HT-29 (cell line): ENCODE measurements around the gene KLK5. TPM values are rescaled to one million over a fixed set of nuclear protein-coding genes. Genes with fewer than 3 reads are reported as not detected.
"Not testable (repeated sequence)": the region's sequence is repeated elsewhere in the genome, so short reads cannot be mapped to it uniquely, and the experiment has no call there.

Experiments
- DNase-seq: peaks from one replicate; pipeline ENCODE4 v3.0.0-alpha.2; 2015; ENCODE audit warnings: low spot score
- total RNA-seq: library from RNA; depleted of rRNA; stranded (reverse); fragments of >200 nt; shearing (Covaris generic); gene quantifications from 2 replicates; pipeline ENCODE4 v1.2.3, GENCODE V29; 2014

Gene KLK5
- total RNA-seq, 1 experiment from 2014 or later, result 0.08 TPM

DNA sequence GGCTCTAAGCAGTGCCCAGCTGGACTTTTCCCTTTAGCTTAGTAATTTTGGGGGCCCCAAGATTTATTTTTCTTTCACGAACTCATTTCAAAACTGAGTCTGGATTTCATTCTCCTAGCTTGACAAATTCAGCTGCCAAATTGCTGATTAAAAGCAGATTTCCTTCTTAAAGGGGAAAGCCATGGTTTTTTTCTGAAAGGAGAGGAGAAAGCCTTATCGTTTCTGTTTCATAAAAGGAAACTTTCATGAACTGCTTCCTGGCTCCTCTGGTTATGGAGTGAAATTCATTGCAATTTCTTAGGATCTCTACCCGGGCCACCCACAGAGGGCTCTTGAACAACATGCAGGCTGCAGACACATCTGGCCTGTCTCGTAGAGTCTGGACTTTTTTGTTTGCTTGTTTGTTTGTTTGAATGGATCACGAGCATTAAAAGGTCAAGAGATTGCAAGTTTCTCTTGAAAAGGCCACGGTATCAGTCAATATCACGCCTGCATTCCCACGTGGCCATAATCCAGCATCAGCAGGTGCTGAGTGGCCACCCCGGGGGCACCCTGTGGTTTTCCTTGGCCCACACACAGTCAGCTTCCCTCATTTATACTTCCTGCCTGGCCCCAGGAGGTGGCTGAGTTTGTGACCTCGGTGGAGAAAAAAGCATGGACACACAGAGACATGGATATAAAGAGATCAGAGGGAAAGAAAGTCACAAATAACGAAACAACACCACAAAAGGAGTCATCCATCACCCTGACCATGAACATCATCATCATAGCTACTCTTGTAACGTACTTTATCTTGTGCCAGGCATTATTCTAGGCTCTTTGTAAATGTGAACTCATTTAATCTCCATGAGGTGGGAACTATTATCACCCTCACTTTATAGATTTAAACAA lies 31.2 kb downstream of the KLK5 start:
- DNase-seq, result no peak

DNA sequence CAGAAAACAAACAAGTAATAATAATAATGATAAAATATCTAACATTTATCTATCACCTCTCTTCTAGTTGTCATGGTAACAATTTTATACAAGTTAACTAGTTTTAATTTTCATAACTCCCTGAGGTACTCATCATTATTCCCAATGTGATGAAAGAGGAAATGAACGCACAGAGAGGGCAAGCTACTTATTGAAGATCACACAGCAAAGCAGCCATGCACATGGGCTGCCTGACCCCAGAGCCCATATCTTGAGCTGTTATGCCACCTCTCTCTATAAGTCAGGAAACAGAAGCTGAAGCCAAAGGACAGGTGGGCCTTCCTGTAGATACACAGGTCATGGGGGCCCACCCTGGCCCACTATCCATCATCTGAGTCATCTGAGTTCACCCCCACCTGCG lies 36.8 kb downstream of the KLK5 start:
- no peak for DNase-seq

DNA sequence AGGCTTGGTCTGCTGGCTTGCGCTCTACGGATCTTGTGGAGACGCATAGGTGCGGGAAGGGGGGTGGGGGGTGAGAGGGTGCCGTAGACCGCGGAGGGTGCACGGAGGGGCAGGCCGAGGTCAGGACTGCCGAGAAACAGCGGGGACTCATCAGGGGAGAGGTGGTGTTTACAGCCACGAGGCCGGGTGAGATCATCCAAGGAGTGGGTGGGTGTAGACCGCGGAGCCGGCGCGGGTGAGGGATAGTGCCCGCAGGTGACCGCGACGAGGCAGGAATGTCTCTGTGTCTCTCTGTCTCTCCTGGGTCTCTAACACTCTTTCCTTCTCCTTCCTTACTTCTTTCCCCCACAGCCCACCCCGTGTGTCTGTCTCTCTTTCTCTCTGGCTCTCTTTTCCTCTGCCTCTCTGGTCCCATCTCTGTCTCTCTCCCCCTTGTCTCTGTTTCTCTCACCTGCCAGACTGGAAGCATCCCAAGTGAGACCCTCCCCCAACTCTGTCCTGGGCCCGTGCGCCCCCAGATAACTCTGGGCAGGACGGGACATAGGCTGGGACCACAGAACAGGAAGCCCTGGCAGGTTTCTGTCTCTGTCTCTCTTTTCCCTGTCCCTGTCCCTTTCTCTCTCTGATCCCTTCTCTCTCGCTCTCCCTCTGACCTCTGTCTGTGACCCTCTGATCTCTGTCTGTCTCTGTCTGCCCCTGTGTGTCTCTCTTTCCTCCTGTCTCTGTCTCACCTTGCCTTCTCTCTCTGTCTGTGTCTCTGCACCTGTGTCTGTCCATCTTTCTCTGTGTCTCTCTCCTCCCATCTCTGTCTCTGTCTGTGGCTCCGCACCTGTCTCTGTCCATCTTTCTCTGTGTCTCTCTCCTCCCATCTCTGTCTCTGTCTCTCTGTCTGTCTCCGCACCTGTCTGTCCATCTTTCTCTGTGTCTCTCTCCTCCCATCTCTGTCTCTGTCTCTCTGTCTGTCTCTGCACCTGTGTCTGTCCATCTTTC lies 39.8 kb downstream of the KLK5 start:
- no peak for DNase-seq

DNA sequence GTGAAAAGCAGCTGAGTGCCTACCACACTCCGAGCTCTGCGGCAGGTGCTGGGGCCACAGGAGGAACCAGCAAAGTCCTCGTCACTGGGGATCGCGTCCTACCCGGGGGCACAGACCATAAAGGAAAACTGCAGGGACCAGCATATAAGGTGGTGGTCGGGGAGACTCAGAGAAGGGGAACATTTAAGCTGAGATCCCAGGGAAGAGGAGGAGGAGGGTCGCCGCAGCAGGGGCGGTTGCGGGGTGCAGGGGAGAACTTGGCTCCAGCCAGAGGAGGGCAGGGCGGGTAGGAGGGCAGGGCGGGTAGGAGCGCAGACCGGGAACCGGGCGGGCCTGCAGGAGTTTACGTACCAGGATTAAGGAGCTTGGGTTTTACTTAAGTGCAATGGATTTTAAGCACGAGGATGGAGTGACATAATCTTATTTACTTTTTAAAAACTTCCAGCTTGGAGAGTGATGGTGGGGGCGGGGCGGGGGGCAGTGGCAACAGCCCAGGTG lies 40.7 kb downstream of the KLK5 start:
- no peak for DNase-seq

DNA sequence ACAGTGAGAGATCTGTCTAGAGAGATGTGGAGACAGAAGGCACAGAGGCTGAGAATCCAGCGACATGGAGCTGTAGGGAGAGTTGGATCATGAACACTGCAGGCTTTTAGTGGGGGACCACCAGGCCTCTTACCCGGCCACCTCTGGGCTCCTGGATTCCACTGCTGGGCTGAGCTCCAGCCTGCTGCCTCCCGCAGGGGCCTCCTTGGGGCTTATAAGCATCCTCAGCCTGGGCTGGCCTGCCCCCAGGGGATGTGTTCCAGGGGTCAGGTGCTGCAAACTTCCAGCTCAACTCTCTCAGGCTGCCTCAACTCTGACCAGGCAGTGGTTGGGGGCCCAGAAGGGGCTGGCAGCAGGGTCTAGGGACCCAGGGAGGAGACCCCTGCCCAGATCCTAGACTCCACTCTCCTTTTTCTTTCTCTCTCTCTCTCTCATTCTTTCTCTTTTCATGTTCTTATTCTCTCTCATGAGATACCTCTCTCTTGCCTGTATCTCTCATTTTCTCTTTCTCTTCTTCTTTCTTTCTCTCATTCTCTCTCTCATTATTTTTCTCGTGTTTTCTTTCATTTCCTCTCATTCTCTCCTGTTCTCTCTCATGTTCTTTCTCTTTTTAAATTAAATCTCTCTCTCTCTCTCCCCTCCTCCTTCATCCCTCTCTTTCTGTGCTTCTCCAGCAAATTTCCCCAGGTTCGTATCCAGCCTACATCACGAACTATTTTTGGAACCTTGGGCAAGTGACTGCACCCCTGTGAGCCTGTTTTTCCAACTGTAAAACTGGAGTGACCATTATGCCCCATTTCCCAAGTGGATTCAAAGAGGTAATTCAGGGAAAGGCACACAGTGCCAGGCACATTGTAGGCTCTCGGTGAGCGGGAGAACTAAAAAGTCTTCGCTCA lies 41.4 kb downstream of the KLK5 start, which contains the start of gene KLK4:
KLK4 (minus strand) TSS at position 190 of the 896 bp plus-strand sequence. CDS start 657 bp downstream, outside the sequence.
- DNase-seq, result no peak

DNA sequence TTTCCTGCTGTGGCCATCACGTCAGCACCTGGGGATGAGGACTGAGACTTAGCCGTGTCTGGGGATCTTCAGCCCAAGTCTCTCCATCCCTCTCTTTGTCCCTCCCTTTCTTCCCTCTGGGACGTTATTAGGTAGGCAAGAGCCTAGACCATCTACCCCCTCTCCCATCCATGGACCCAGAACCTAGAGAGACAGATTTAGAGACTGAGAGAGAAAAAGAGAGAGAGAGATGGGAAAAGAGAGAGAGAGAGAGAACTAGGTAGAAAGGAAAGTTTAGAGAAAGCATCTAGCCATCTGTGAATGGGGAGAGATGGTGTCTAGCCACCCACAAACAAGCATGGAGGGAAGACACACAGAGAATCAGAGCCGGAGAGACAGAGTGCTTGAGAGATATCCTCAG lies 42.1 kb downstream of the KLK5 start:
- DNase-seq, result no peak

DNA sequence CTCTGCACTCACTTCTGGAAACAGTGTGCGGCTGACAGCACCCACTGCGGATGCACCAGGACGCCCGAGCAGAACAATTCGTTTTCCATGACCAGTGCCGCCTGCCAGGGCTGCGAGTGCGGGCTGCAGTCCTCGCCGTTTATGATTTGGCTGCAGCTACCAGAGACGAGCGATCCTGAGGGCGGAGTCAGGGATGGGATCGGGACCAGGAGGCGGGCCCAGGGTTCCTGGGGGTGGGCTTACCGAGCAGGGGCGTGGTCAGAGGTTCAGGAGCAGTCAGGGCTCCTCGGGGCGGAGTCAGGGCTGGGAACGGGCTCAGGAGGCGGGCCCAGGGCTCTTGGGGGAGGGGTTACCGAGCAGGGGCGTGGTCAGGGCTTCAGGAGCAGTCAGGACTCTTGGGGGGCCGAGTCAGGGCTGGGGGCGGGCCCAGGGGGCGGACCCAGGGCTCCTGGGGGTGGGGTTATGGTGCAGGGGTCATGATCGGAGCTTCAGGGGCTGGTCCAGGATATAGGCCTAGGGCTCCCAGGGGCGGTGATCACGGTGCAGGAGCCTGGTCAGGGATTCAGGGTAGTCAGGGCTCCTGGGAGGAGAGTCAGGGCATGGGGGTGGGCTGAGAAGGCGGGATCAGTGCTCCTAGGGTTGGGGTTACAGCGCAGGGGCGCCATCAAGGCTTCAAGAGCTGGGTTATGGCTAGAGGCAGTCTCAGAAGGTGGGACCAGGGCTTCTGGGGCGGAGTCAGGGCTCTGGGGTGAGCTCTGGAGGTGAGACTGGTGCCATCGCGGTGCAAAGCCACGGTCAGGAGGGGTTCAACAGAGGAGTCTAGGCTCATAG lies 43.4 kb downstream of the KLK5 start:
- DNase-seq, result peak; percentile 96

DNA sequence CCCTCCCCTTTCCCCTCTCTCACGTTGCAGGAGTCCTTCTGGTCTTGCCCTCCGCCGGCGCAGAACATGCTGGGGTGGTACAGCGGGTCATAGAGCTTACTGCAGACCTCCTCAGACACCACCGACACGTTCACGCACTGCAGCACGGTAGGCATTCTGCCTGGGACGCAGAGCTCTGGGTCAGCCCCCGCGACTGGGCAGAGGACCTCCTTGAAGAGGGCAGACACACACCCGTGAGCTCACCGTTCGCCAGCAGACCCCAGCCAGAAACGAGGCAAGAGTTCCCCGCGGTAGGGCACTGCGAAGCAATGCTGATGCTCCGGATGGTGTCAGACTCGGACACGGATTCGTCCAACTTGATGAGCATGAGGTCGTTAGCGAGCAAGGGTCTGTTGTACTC lies 44.5 kb downstream of the KLK5 start:
- no peak for DNase-seq

DNA sequence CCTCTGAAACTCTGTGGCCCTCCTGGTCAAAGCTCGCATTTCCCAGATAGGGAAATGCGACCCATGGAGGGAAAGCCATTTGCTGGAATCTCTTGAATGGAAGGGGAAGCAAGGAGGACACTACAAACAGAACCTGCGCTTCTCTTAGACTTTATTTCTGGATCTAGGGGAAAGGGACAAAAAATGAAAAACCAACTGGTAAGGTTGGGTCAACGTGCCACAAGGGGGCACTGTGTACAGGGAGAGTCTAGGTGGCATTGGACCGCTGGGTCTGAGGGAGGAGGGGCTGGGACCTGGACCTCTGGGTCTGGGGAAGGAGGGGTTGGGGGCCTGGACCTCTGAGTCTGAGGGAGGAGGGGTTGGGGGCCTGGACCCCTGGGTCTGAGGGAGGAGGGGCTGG lies 46.6 kb downstream of the KLK5 start:
- DNase-seq, result peak; percentile 69

DNA sequence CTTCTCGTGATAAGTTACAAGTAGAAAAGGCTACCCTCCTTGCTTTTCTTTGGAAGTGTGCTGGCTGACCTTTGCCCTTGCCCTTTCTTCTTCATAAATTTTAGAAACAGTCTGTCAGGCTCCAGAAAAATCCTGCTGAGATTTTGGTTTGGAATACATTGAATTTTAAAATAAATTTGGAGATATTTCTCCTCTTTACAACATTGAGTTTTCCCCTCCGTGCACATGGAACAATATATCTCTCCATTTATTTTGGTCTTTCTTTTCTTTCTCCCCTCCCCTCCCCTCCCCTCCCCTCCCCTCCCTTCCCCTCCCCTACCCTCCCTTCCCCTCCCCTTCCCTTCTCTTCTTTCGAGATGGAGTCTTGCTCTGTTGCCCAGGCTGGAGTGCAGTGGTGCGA lies 50.2 kb downstream of the KLK5 start:
- no peak for DNase-seq

DNA sequence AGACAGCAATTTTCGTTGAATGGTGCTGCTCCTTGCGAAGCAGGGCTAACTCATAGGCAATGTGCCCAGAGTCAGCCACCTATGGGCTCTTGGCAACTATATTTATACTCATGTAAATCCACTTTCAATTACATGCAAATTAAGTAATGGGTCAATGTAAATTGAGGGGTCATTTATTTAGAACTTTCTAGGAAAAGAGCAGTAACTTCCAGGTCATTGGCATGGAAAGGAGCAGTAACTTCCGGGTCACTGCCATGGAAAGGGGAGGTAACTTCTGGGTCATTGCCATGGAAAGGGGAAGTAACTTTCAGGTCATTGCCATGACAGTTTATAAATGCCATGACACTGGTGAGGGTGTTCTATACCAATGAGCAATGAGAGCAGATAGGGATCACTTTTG lies 53.3 kb downstream of the KLK5 start:
- DNase-seq, result no peak

DNA sequence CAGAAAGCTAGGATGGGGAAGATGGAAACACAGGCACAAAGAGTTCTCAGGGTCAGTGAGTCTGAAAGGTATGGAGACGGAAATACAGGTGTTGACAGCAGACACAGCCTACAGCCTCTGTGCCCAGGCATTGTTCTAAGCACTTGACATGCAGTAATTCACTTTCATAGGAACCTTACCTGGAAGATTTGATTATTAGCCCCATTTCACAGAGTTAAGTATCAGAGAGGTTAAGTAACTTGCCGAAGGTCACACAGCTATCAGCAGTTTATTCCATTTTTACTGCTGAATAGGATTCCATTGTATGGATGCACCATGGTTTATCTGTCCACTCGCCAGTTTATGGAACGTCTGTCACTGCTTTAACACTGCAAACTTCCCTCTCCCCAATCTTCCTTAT lies 54.8 kb downstream of the KLK5 start:
- DNase-seq, result no peak

DNA sequence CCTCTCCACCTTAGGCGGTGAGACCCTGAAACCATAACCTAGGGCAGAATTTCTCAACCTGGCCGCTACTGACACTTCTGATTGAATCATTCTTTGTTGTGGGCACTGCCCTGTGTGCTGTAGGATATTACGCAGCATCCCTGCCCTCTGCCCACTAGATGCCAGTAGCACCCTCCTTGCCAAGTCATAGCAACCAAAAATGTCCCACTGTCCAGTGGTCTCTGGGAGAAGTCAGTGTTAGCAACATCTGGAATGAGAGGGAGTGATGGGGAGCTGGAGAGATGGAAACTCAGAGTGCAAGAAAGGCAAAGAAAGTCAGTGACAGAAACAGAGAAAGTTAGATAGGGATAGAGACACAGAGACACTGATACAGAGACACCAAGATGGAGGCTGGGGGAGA lies 55.2 kb downstream of the KLK5 start:
- no peak for DNase-seq

DNA sequence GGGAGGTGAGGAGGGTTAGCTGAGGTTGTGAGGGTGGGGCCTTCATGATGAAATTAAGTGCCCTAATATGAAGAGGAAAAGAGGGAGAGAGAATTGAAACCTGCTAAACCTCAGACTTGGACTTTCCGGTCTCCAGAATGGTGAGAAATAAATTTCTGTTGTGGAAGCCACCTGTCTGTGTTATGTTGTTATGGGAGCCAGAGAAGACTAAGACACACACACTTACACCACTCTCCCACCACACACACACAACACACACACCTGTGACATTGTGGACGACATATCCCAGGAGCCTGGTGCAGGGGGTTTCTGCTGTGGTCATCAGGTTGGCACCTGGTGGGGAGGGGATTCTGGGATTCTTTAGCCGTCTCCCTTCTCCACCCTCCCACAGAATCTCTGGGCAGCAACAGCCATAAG lies 55.6 kb downstream of the KLK5 start:
- no peak for DNase-seq

DNA sequence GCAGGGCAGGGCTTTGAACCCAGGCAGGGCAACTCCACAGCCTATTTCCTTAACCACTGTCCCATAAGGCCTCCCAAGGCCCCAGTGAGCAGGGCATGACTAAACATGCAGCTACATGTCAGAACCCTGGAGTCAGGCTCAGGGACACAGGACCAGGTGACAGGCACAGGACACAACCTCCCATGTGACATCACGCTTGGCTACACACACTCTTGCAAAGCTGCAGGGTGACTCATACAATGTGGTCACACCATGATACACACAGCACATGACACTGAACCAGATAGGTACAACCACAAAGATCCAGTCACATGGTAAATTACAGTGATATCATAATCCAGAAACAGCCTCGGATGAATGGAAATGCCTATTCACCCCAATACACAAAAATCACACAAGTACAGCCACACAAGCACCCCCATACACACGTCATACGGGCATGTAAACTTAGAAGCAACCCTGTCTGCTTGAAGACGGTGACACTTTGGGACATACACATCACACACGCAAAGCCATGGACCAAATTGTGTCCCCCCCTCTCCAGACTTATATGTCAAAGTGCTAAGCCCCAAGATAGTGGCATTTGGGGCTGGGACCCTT lies 56.1 kb downstream of the KLK5 start:
- DNase-seq, result peak; percentile 53

DNA sequence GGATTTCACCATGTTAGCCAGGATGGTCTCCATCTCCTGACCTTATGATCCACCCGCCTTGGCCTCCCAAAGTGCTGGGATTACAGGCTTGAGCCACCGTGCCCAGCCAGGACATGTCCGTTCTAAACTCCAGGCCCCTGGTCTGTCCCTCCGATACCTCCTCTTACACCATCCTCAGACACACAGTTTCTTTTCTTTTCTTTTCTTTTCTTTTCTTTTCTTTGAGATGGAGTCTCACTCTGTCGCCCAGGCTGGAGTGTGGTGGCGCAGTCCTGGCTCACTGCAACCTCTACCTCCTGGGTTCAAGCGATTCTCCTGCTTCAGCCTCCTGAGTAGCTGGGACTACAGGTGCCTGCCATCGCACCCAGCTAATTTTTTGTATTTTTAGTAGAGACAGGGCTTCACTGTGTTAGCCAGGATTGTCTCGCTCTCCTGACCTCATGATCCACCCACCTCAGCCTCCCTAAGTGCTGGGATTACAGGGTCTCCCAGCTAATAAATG lies 56.7 kb downstream of the KLK5 start:
- not testable (repeated sequence) for DNase-seq

DNA sequence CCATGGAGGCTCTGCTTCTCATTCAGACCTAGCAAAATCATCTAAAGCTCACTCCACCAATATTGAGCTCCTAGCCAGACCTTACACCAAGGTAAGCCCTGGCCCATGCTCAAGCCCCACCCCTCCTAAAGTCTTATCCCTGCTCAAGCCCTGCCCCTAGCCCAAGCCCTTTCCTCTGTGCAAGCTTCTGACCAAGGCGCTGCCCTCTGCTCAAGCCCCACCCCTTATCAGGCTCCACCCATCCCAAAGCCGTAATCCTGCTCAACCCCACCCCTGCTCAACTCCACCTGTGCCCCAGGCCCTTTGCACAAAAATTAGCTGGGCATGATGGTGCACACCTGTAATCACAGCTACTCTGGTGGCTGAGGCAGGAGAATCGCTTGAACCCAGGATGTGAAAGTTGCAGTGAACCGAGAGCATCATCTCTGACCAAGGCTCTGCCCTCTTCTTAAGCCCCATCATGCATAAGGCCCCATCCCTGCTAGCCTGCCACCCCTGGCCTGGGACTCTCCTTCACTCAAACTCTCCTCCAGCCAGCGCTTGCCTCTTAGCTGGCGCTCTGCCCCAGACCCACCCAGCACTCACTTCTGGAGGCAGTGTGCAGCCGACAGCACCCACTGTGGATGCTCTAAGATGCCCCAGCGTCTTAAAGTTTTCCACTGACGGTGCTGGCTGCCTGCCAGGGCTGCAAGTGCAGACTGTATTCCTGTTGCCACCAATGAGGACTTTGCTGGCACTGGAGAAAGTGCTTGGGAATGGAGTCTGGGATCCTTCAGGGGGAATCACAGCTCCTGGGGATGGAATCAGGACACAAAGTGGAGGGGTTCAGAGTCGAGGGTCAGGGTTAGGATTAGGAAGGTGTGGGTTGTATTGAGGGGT lies 58.1 kb downstream of the KLK5 start:
- DNase-seq, result no peak
